K562 (cell line): Measurements from ENCODE around the gene LRRC25. TPM values are rescaled to one million over a fixed set of nuclear protein-coding genes. Genes with fewer than 3 reads are reported as not detected.

Source experiments
- BCOR ChIP-seq: fragments of 450-650 bp; IDR thresholded peaks from 2 replicates; pipeline ENCODE4 v1.6.1; 2016
- CTCF ChIP-seq, 3 experiments: IDR thresholded peaks in 2 of 3; conservative IDR thresholded peaks in 1 of 3; 2 replicates each; pipeline ENCODE4 v1.5.1; 2011 to 2012; ENCODE audit warnings: low read length in 3 of 3, mild to moderate bottlenecking in 3 of 3, control low read depth in 2 of 3, improper control_type of control experiment in 1 of 3, inconsistent platforms in 1 of 3, low read depth in 1 of 3, mixed read lengths in 1 of 3, moderate library complexity in 1 of 3; ENCODE audit not compliant: insufficient read depth in 2 of 3
- DEAF1 ChIP-seq: fragments of 450-650 bp; formaldehyde crosslinking; IDR thresholded peaks from 2 replicates; pipeline ENCODE4 v1.4.0; 2020; ENCODE audit warnings: mild to moderate bottlenecking, moderate library complexity
- FIP1L1 ChIP-seq: fragments of 200-400 bp; formaldehyde crosslinking; IDR thresholded peaks from 2 replicates; pipeline ENCODE4 v1.6.1; 2018; ENCODE audit warnings: mild to moderate bottlenecking, low read depth, low read length; ENCODE audit not compliant: poor library complexity, severe bottlenecking
- FOXM1 ChIP-seq, 2 experiments: fragments of 450-650 bp in 1 of 2; sonication (generic) in 1 of 2; formaldehyde crosslinking in 1 of 2; IDR thresholded peaks; 2 replicates each; pipeline versions ENCODE4 v1.6.1 to v1.9.0; 2017 to 2022; ENCODE audit warnings: low read depth in 2 of 2, mild to moderate bottlenecking in 2 of 2, missing genetic modification reagents in 1 of 2, moderate library complexity in 1 of 2
- GTF2F1 ChIP-seq: IDR thresholded peaks from 2 replicates; pipeline ENCODE4 v1.6.1; 2011; ENCODE audit warnings: low read depth, low read length, improper control_type of control experiment
- KDM1A ChIP-seq, 2 experiments: fragments of 450-650 bp; IDR thresholded peaks; 2 replicates each; pipeline ENCODE4 v1.6.1; 2016; ENCODE audit warnings: mild to moderate bottlenecking in 2 of 2
- RAD51 ChIP-seq: fragments of 450-650 bp; IDR thresholded peaks from 2 replicates; pipeline ENCODE4 v1.7.1; 2016; ENCODE audit warnings: low read depth, mild to moderate bottlenecking, borderline replicate concordance
- REST ChIP-seq, 2 experiments: fragments of 450-650 bp; formaldehyde crosslinking in 1 of 2; IDR thresholded peaks; 2 replicates each; pipeline versions ENCODE4 v1.4.0 to v1.6.1; 2014 to 2020; ENCODE audit warnings: mild to moderate bottlenecking in 2 of 2, borderline replicate concordance in 1 of 2, low read depth in 1 of 2
- STAG1 ChIP-seq: sonication (generic); formaldehyde crosslinking; IDR thresholded peaks from 2 replicates; pipeline ENCODE4 v1.5.0; 2020; ENCODE audit warnings: missing genetic modification reagents, borderline replicate concordance
- ZNF121 ChIP-seq: sonication (generic); formaldehyde crosslinking; conservative IDR thresholded peaks from 2 replicates; pipeline ENCODE4 v1.8.0; 2022; ENCODE audit warnings: missing genetic modification reagents
- ZNF174 ChIP-seq: fragments of 250-450 bp; sonication (Bioruptor Pico); IDR thresholded peaks from 2 replicates; pipeline ENCODE4 v1.4.0; 2020; ENCODE audit warnings: mild to moderate bottlenecking
- ZNF3 ChIP-seq: fragments of 250-450 bp; sonication (Bioruptor Pico); IDR thresholded peaks from 2 replicates; pipeline ENCODE4 v1.5.0; 2021; ENCODE audit warnings: mild to moderate bottlenecking, moderate library complexity
- ZNF347 ChIP-seq: fragments of 450-650 bp; formaldehyde crosslinking; IDR thresholded peaks from 2 replicates; pipeline ENCODE4 v1.4.0; 2020; ENCODE audit warnings: low read depth, mild to moderate bottlenecking, moderate library complexity
- polyA plus RNA-seq, 8 experiments: library from polyadenylated mRNA; depleted of rRNA in 4 of 8; stranded (reverse) in 5 of 8; unstranded in 3 of 8; fragments of >200 nt; fragmentation: Nextera tagmentation in 2 of 8; fragmentation: Illumina TruSeq in 1 of 8; extraction: Ambion mirVana in 2 of 8; extraction: Trizol in 1 of 8; gene quantifications; 2 replicates each; pipeline versions ENCODE4 v1.2.1 to v1.2.3, GENCODE V29; 2011 to 2014; ENCODE audit warnings: inconsistent platforms in 1 of 8, missing spikeins in 1 of 8
- total RNA-seq, 7 experiments: library from RNA; depleted of rRNA in 6 of 7; stranded (reverse); fragments of >200 nt in 6 of 7; fragmentation: Illumina TruSeq in 2 of 7; extraction: Trizol in 2 of 7; gene quantifications; 2 replicates each; pipeline versions ENCODE4 v1.2.1 to v1.2.3, GENCODE V29; 2011 to 2021; ENCODE audit warnings: low replicate concordance in 1 of 7

Gene LRRC25
- total and polyA plus RNA-seq, 9 of the 15 experiments (the other 6 are each of a cell fraction or from before 2014, with no cell fraction given) = 0.07 to 0.36 (median 0.10) TPM; not detected in 3

GRCh38 chr19:18349524-18350128 is 47.8 kb downstream of the LRRC25 start (continued):
- no peak for TF ChIP-seq FIP1L1
- no peak for TF ChIP-seq RAD51
- TF ChIP-seq FOXM1 (IDR thresholded peaks at IDR 0.05; ENCODE audit: low read depth) = 0 out of 2 replicates have a peak, but pooled peaks have one; percentile 9
- TF ChIP-seq FOXM1 (CRISPR knock-in tag; IDR thresholded peaks at IDR 0.05; ENCODE audit: low read depth) = no peak
- peak; percentile 88 for TF ChIP-seq REST (IDR thresholded peaks at IDR 0.05; ENCODE audit: borderline replicate concordance)
- no peak for TF ChIP-seq REST (CRISPR knock-in tag; IDR thresholded peaks at IDR 0.05; ENCODE audit: low read depth)
- TF ChIP-seq DEAF1 (CRISPR knock-in tag) = peak; percentile 93
- TF ChIP-seq BCOR = peak; percentile 74
- no peak for TF ChIP-seq ZNF174 (CRISPR knock-in tag)
- no peak for TF ChIP-seq ZNF3 (CRISPR knock-in tag)
- no peak for TF ChIP-seq ZNF347
- TF ChIP-seq GTF2F1 = no peak
- TF ChIP-seq KDM1A (IDR thresholded peaks at IDR 0.05) = 0 out of 4 replicates have a peak, but pooled peaks of 1 of the 2 experiments have one; percentile 10
- TF ChIP-seq CTCF (IDR thresholded peaks at IDR 0.05 in 2 of 3, conservative IDR thresholded peaks at IDR 0.05 in 1 of 3; ENCODE audit: insufficient read depth in 2 of 3, low read depth in 1 of 3, low read length in 3 of 3) = peak; percentile 78 to 96 (median 86)
- peak; percentile 38; the same call in 1 of the 2 replicates for TF ChIP-seq STAG1 (CRISPR knock-in tag)
- peak; percentile 94 for TF ChIP-seq ZNF121 (CRISPR knock-in tag)
